HG03520 (cell line): ENCODE results near the gene IL17RA.

ENCODE experiments used
- ATAC-seq: cut with Tn5 transposase; IDR thresholded peaks from one replicate; pipeline ENCODE4 v1.9.1; 2021; ENCODE audit warnings: mild to moderate bottlenecking, moderate library complexity; ENCODE audit not compliant: unreplicated experiment

Gene IL17RA

DNA sequence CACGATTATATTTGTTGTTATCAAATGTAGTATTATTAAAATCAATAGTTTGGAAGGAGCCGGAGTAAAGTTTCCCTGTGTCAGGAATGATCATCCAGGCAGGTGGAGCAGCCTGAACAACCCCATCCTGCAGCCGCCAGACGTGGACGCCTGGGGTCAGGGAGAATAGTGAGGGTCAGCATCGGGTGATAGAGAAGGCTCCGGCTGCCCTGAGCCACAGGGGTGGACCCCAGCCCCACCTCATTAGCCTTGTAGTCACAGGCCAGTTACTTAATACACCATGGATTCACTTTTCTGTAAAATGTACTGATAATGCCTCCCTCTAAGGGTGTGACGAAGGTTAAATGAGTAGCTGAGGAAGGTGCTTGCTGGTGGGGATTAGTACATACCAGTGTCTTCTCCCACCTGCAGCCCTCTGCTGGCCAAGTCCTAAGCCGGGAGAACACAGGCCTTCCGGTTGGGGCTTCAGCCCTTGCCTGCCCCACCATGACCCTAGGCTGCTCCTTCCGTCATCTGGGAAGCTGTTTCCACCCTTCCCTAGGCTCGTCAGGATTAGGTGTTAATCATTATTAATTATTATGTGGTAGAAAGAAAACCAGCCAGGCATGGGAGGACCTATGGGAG, 21.5 kb downstream of the IL17RA start:
- no peak for ATAC-seq

DNA sequence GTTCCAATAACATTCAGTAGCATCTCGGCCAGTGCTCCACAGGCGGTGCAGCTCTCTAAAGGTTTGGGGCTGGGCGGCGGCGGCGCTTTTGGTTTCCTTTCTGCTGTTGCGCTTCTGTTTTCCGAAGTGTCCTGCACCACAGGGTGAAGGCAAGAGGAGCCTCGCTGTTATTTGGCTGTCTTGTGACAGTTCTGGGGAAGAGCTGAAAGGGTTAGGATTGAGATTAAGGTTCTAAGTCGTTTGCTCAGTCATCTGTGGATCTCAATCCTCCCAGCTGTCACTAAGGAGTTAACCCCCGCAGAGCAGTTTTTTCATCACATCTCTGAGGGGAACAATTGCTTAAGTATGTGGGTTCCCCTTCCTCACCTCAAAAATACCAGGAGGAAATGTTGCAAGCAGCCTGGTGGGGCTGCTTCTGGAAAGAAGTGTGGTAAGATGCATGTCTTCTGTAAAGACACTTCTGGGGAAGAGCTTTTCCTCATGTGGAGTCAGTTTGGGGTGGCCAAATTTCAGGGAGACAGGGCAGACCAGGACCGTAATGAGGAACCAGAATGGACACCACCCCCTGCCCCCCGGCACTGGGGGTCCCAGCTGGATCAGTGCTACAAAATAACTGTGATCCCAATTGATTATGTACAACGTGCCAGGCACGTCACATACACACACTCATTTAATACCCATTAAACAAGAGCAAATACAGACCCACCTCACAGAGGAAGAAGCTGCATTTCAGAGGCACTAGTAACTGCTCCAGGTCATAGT, 22.2 kb downstream of the IL17RA start:
- no peak for ATAC-seq

DNA sequence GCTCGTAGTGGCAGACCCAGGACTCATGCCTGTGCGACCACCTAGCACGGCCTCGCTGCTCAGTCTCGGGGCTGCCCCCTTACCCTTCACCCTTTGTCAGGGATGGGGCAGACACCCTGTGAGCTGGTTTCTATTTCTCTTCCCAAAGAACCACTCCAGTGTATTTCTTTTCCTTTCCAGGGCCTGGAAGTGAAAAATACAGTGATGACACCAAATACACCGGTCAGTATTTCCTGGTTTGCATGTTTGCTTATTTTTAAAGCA, 22.7 kb downstream of the IL17RA start:
- no peak for ATAC-seq

DNA sequence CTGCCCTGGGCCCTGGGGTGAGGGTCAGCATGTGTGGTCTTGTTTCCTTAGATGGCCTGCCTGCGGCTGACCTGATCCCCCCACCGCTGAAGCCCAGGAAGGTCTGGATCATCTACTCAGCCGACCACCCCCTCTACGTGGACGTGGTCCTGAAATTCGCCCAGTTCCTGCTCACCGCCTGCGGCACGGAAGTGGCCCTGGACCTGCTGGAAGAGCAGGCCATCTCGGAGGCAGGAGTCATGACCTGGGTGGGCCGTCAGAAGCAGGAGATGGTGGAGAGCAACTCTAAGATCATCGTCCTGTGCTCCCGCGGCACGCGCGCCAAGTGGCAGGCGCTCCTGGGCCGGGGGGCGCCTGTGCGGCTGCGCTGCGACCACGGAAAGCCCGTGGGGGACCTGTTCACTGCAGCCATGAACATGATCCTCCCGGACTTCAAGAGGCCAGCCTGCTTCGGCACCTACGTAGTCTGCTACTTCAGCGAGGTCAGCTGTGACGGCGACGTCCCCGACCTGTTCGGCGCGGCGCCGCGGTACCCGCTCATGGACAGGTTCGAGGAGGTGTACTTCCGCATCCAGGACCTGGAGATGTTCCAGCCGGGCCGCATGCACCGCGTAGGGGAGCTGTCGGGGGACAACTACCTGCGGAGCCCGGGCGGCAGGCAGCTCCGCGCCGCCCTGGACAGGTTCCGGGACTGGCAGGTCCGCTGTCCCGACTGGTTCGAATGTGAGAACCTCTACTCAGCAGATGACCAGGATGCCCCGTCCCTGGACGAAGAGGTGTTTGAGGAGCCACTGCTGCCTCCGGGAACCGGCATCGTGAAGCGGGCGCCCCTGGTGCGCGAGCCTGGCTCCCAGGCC, 23.7 kb downstream of the IL17RA start:
- ATAC-seq, result no peak

DNA sequence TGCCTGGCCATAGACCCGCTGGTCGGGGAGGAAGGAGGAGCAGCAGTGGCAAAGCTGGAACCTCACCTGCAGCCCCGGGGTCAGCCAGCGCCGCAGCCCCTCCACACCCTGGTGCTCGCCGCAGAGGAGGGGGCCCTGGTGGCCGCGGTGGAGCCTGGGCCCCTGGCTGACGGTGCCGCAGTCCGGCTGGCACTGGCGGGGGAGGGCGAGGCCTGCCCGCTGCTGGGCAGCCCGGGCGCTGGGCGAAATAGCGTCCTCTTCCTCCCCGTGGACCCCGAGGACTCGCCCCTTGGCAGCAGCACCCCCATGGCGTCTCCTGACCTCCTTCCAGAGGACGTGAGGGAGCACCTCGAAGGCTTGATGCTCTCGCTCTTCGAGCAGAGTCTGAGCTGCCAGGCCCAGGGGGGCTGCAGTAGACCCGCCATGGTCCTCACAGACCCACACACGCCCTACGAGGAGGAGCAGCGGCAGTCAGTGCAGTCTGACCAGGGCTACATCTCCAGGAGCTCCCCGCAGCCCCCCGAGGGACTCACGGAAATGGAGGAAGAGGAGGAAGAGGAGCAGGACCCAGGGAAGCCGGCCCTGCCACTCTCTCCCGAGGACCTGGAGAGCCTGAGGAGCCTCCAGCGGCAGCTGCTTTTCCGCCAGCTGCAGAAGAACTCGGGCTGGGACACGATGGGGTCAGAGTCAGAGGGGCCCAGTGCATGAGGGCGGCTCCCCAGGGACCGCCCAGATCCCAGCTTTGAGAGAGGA, 24.5 kb downstream of the IL17RA start:
- ATAC-seq, result no peak

DNA sequence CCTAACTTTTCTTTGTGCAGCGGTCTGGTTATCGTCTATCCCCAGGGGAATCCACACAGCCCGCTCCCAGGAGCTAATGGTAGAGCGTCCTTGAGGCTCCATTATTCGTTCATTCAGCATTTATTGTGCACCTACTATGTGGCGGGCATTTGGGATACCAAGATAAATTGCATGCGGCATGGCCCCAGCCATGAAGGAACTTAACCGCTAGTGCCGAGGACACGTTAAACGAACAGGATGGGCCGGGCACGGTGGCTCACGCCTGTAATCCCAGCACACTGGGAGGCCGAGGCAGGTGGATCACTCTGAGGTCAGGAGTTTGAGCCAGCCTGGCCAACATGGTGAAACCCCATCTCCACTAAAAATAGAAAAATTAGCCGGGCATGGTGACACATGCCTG, 25.2 kb downstream of the IL17RA start:
- no peak for ATAC-seq

DNA sequence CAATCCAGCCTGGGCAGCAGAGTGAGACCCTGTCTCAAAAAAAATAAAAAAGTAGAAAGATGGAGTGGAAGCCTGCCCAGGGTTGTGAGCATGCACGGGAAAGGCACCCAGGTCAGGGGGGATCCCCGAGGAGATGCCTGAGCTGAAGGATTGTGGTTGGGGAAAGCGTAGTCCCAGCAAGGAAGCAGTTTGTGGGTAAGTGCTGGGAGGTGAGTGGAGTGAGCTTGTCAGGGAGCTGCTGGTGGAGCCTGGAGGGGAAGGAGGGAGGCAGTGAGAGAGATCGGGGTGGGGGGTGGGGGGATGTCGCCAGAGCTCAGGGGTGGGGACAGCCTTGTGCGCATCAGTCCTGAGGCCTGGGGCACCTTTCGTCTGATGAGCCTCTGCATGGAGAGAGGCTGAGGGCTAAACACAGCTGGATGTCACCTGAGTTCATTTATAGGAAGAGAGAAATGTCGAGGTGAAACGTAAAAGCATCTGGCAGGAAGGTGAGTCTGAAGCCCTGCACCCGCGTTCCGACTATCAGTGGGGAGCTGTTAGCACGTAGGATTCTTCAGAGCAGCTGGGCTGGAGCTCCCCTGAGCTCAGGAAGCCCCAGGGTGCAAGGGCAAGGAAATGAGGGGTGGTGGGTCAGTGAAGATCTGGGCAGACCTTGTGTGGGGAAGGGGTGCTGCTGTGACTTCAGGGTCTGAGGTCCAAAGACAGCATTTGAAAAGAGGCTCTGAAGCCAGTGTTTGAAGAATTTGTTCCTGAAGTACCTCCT, 26.2 kb downstream of the IL17RA start:
- ATAC-seq, result no peak

DNA sequence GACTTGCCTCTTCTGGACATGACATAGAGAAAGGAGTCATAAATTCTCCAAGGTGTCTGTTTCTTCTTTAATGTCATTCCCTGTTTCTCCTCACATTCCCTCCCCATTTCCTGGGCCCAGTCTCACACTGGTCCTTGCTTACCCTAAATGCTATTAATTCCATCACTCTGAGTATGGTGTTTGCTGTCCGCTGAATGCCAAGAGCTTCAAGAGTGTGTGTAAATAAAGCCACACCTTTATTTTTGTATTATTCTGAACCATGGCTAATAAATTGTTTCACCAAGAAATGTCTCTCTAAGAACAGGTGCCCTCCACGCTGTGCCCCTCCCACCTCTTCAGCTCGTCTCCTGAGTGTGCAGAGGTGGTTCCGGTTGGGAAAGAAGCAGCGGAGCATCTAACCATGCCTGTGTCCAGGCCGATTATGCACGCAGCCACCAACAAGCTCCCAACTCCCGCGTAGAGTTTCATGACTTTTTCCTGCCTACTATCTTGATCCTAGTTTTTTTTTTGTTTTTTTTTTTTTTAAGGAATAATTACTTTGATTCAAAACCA, 27.8 kb downstream of the IL17RA start:
- ATAC-seq, result no peak

DNA sequence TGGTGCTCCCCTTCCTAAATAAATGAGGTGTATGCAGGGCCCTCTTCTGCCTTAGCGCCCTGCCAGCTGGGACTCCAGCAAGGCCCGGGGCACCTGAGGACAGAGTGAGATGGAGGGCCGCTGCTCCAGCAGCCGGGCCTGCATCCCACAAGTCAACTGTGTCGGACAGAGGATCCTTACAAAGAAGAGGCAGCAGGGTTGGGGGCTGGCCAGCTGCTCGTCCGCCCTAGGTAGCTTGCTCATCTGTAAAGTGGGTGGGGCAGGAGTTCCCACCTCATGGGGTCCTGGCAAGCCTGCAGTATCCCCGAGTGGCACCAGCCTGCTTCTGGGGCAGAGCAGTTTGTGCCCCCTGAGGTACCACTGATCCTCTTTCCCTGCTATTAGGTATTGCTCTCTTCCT, 28.8 kb downstream of the IL17RA start:
- ATAC-seq, result no peak

DNA sequence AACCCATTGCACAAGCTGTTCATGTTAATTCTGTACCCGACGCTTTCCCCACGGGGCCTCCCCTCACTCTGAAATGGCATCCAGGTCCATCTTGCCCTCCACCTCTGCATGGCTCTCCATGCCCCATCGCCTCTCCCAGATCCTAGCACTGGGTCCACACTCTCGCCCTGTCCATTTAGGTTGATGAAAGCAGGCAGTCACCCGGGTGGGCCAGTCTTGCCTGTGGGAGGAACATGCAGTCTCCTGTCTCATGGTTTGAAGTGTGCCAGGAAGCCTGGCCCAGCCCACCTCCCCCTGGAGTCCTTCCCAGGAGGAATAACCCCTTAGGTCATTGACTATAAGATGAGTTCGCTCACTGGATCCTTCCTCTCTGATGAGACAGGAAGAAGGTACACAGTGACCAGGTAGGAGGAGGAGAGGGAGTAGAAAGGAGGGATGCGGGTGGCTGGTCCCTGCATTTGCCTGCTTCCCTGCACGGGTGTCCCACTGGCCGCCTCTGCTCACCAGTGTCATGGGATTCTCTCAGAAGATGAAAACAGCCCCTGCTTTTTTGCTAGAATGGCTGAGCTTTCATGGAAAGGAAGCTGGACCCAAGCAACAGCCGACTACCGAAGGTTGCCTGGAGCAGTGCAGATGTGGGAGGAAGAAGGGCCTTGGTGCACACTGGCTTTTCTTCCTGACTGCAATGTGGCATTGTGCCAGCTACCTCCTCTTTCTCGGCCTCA, 29.5 kb downstream of the IL17RA start:
- ATAC-seq, result no peak

DNA sequence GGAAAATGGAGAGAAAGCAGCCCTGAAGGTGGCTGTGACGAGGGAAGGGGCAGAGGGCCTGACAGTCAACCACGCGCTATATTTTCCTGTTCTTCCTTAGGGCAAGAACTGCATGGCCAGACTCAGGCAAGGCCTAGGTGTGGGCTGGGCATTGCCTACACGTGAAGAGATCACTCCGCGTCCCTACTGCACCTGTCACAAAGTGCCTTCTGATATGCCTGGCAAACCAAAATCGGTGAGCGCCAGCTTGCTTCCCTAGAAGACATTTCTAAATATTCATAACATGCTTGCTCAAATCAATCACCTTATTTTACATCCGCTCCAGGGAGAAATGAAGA, 30.1 kb downstream of the IL17RA start:
- no peak for ATAC-seq

DNA sequence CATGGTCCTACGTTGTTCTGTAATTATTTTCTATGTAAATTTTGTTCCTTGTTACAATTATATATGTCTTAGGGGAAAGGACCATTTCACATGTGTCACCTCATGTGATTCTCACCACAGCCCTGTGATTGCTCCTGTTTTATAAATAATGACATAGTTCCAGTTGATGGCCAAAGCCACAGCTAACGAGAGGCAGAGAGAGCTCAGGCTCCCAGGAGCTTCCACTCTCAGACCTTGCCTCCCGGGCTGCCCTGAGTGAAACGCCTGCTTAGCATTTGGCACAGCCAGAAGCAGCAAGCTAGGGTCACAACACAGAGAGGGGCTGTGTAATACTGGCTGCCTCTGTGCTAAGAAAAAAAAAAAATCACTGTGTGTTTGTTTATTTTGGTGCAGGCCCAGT, 30.4 kb downstream of the IL17RA start:
- ATAC-seq, result no peak

DNA sequence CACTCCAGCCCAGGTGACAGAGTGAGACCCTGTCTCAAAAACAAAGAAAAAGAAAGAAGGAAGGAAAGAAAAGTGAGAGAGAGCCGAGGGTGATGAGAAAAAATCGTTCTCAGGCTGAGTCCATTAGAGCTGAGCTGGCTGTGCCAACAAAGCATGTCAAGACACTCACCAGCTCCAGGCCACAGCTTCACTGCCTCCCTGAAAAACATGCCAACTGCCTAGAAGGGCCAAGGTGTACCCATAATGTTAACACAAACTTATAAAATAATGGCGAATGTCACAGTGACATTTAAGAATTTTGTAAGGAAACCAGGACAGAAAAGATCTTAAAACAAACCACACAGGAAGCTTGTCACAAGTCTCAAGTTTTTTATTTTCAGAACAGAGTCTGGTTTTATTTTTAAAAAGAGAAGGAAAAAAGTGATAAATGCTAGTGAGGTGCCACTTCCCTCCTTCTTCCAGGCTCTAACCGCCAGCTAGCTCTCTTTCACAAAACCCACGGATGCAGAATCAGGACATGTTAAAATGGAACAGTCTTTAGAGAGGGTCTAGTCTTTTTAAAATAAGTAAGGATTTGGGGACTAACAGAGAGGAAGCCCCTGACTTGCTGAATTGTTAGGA, 31.3 kb downstream of the IL17RA start:
- no peak for ATAC-seq

DNA sequence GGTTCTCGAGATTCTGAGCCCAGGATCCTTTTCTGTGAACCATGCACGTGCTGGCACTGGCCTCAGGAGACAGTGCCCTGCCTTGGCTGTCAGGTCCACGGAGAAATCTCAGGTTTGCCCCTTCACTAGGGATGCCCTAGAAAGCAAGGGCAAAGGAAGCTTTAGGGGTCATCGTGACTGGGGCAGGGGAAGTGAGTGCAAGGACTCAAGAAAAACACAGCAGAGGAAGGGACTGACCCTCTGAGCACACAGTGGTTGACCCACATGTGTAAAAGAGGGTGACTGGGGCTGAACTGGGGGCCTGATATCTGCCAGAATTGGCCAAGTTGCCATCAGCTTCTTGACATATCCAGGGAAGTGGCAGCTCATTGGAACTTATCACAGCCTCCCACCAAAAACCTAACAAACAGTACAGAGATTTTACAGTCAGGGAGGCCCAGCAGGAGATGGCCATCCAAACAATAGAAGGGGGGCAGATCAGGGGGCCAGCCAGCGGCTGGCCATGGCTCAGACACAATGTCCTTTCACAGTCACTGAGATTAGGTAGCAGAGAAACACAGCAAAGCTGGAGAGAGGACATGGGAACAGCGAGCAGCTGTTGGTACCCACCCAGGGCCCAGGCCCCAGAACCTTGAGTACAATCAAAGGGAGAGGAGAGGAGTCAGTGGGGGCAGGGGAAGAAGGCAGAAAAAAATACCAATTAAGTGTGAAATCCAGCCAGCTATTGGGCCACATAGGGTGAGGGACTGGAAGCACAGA, 32.0 kb downstream of the IL17RA start:
- no peak for ATAC-seq

DNA sequence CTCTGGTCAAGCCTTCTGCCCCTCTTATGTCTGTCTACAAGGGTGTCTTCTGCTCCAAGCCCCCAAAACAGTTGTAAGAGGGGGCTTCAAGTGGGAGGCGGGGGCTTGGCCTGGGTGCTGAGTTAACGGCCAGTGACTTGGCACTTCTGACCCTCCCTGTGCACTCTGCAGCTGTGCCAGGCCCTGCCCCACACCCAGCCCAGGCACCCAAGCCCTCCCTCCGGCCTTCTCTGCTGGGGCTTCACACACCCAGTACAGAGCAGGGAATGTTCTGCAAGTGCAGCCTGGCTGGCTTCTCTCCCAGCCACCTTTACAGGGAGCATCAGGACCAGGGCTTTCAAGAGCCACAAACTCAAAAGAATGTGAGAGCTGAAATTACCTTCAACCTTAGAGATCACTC, 32.6 kb downstream of the IL17RA start:
- ATAC-seq, result no peak

DNA sequence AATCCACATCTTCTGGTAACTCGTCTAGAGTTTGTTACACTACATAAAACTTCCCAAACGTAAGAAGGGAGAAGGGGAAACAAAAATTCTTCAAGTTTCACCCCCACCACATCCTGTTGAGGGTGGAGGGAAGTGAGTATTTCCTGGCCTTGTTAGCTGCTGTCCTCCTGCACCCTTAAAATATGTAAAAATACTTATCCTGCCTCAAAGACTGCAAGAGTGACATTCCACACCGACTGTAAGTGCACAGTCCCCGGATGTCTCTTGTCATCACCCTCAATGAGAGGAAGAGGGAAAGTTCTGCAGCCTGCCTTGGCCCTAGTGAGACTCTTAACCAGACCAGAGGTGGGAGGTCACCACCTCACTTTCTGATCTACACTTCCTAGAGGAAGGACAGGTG, 33.1 kb downstream of the IL17RA start:
- ATAC-seq, result no peak

DNA sequence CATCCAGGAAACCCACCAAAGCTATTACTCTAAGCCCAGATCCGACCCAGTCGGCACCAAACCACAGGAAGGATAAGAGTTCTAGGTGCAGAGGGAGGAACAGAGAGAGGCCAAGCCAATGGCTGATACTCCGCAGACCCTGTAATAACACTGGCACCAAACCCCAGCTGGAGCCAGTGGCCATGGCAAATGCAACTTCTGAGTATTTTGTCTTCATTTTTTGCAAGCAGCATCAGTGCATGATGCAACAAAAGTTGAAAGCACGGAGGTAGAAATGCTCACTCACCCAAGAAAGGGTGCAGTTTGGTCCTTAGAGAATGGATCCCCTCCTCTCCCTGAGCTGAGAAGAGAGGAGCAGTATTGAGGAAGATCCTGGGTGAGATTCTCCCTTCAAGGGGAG, 33.5 kb downstream of the IL17RA start:
- no peak for ATAC-seq

DNA sequence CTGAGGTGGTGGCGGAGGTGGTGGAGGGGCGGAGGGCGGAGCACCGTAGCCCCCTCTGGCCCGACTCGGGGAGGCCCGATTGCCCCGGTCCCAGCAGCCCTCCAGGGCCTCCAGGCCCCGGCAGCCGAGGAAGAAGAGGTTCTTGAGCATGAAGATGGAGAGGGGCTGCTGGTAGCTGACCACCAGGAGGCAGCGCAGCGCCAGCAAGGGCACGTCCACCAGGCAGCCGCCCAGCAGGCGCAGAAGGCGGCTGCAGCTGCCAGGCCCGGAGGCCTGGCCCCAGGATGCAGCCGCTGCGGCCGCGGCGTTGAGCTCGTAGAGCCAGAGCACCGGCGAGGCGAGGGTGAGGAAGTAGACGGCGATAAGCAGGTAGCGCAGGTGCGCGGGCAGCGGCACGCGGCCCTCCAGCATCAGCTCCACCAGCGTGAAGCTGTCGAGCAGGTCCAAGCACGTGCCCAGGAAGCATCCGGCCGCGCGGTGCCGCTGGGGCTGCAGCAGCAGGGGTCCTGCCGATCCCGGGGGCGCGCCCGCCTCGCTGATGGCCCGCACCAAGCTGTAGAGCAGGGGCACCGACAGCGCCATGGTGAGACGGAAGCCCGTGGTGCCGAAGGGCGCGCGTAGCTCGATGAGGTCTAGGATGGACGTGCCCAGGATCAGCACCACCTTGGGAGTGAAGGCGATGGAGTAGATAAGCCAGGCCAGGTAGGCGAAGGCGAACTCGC, 34.8 kb downstream of the IL17RA start:
- ATAC-seq, result no peak
